Endothelial cell (in vitro differentiated cells): ENCODE data around the gene ARL3. TPM values are rescaled to one million over a fixed set of nuclear protein-coding genes. Genes with fewer than 3 reads are reported as not detected.

ENCODE experiments used
- DNase-seq: peaks from one replicate; pipeline ENCODE4 v3.0.0; 2021; ENCODE audit warnings: low spot score
- H3K27ac Mint-ChIP-seq: one replicate; pipeline ENCODE4 v1.8.0; 2021; ENCODE audit warnings: mixed read lengths, inconsistent platforms; ENCODE audit not compliant: unreplicated experiment
- H3K27me3 Mint-ChIP-seq: one replicate; pipeline ENCODE4 v1.8.0; 2021; ENCODE audit warnings: mild to moderate bottlenecking, moderate library complexity, mixed read lengths, inconsistent platforms; ENCODE audit not compliant: unreplicated experiment
- H3K36me3 Mint-ChIP-seq: one replicate; pipeline ENCODE4 v1.8.0; 2021; ENCODE audit warnings: mild to moderate bottlenecking, low read depth, mixed read lengths, inconsistent platforms; ENCODE audit not compliant: unreplicated experiment
- H3K4me1 Mint-ChIP-seq: one replicate; pipeline ENCODE4 v1.8.0; 2021; ENCODE audit warnings: mild to moderate bottlenecking, mixed read lengths, inconsistent platforms; ENCODE audit not compliant: unreplicated experiment
- H3K4me3 Mint-ChIP-seq: one replicate; pipeline ENCODE4 v1.8.0; 2021; ENCODE audit warnings: mild to moderate bottlenecking, mixed read lengths, inconsistent platforms; ENCODE audit not compliant: unreplicated experiment
- H3K9me3 Mint-ChIP-seq: one replicate; pipeline ENCODE4 v1.8.0; 2021; ENCODE audit warnings: mixed read lengths, inconsistent platforms; ENCODE audit not compliant: unreplicated experiment
- CTCF ChIP-seq: fragments of 200-600 bp; sonication (generic); IDR thresholded peaks from one replicate; pipeline ENCODE4 v1.5.0; 2021; ENCODE audit warnings: antibody characterized with exemption; ENCODE audit not compliant: unreplicated experiment
- total RNA-seq: library from RNA; stranded (reverse); fragmentation: NEBNext Ultra II Directional; extraction: Animal tissue kit (Norgen Biotek cat#: 25700); gene quantifications from one replicate; pipeline ENCODE4 v1.2.1, GENCODE V29; 2021; ENCODE audit not compliant: unreplicated experiment

The ARL3 gene
- total RNA-seq, 1 donor from 2014 or later: 9.0 TPM

GRCh38 chr10:102647443-102648268 lies 66.5 kb downstream of the ARL3 start:
- peaks cover 51% of the 10 kb centered on the region for H3K36me3 Mint-ChIP-seq
- H3K27ac Mint-ChIP-seq: peak overlapping the region; percentile 24
- peak overlapping the region; percentile 100 for H3K4me3 Mint-ChIP-seq

GRCh38 chr10:102646610-102647442 lies 67.4 kb downstream of the ARL3 start:
- Mint-ChIP-seq H3K36me3 (peaks cover 45% of the 10 kb centered on the region), H3K4me1 (peaks cover 49% of the 10 kb centered on the region), H3K9me3 (no peaks in the 10 kb centered on the region), H3K27ac (peak overlapping the region; percentile 96), H3K27me3 (peaks cover 27% of the 10 kb centered on the region), H3K4me3 (peak overlapping the region; percentile 100)
- TF ChIP-seq CTCF: no peak
- DNase-seq: no peak

More at GRCh38 chr10:102647443-102648268, 66.5 kb downstream of the ARL3 start:
- TF ChIP-seq CTCF: no peak
- peaks cover 27% of the 10 kb centered on the region for H3K27me3 Mint-ChIP-seq
- H3K4me1 Mint-ChIP-seq: peaks cover 54% of the 10 kb centered on the region
- no peaks in the 10 kb centered on the region for H3K9me3 Mint-ChIP-seq
- DNase-seq: no peak

GRCh38 chr10:102645741-102646609 lies 68.2 kb downstream of the ARL3 start:
- H3K4me1 Mint-ChIP-seq: peaks cover 49% of the 10 kb centered on the region
- H3K36me3 Mint-ChIP-seq: peaks cover 49% of the 10 kb centered on the region
- H3K27me3 Mint-ChIP-seq: peaks cover 29% of the 10 kb centered on the region
- DNase-seq: no peak
- peak overlapping the region; percentile 100 for H3K4me3 Mint-ChIP-seq
- peak overlapping the region; percentile 96 for H3K27ac Mint-ChIP-seq
- no peak for TF ChIP-seq CTCF
- H3K9me3 Mint-ChIP-seq: no peaks in the 10 kb centered on the region

- peak overlapping the region; percentile 100 for H3K4me3 Mint-ChIP-seq
- peaks cover 27% of the 10 kb centered on the region for H3K27me3 Mint-ChIP-seq
- no peak for DNase-seq
- H3K27ac Mint-ChIP-seq: peak overlapping the region; percentile 80
- peaks cover 44% of the 10 kb centered on the region for H3K4me1 Mint-ChIP-seq
- no peaks in the 10 kb centered on the region for H3K9me3 Mint-ChIP-seq
- peaks cover 49% of the 10 kb centered on the region for H3K36me3 Mint-ChIP-seq
- peak; percentile 4 for TF ChIP-seq CTCF
These were observed 68.8 kb downstream of the ARL3 start for GRCh38 chr10:102645388-102645740.
